OCI-LY7 (cell line): Measurements from ENCODE around the gene IFFO2. TPM values are rescaled to one million over a fixed set of nuclear protein-coding genes. Genes with fewer than 3 reads are reported as not detected.

Source experiments
- BruUV-seq: library from RNA; stranded (reverse); fragments of 400-500 nt; replicated peaks from 2 replicates; lab custom pipeline; 2021; lab: Mats Ljungman, UMichigan
- CTCF ChIA-PET: fragments of 300-600 bp; sonication (Branson Sonifier 250); formaldehyde crosslinking; loops from one replicate; lab custom pipeline; 2022; ENCODE audit warnings: antibody characterized with exemption; ENCODE audit not compliant: unreplicated experiment; lab: Charles Lee
- POLR2A ChIA-PET: fragments of 300-600 bp; sonication (Branson Sonifier 250); formaldehyde crosslinking; loops from one replicate; lab custom pipeline; 2022; ENCODE audit warnings: antibody characterized with exemption; lab: Charles Lee
- DNase-seq: peaks from one replicate; pipeline ENCODE4 v3.0.0-alpha.2; 2015; ENCODE audit warnings: low spot score
- H2AFZ ChIP-seq: fragments of 200-600 bp; sonication (generic), shearing (Covaris generic); 2 replicates; pipeline ENCODE4 v1.6.1; 2014; ENCODE audit warnings: mild to moderate bottlenecking, antibody characterized with exemption, low read length, moderate library complexity
- H3K27ac ChIP-seq: fragments of 200-600 bp; sonication (generic); 2 replicates; pipeline ENCODE4 v1.5.1; 2014; ENCODE audit warnings: mixed run types, low read depth, mild to moderate bottlenecking, moderate library complexity, low read length, inconsistent platforms; ENCODE audit not compliant: poor library complexity, severe bottlenecking
- H3K36me3 ChIP-seq: fragments of 200-600 bp; sonication (generic); 2 replicates; pipeline ENCODE4 v1.6.1; 2014; ENCODE audit warnings: mild to moderate bottlenecking, antibody characterized with exemption, low read length, moderate library complexity, mixed read lengths; ENCODE audit not compliant: insufficient read depth
- H3K4me1 ChIP-seq: fragments of 200-600 bp; sonication (generic); 2 replicates; pipeline ENCODE4 v1.5.1; 2014; ENCODE audit warnings: mild to moderate bottlenecking, low read length; ENCODE audit not compliant: insufficient read depth, poor library complexity, severe bottlenecking
- H3K4me2 ChIP-seq: fragments of 200-600 bp; sonication (generic); 2 replicates; pipeline ENCODE4 v1.6.1; 2014; ENCODE audit warnings: mild to moderate bottlenecking, low read length
- H3K4me3 ChIP-seq: fragments of 200-600 bp; sonication (generic); 2 replicates; pipeline ENCODE4 v1.5.1; 2014; ENCODE audit warnings: mild to moderate bottlenecking, low read depth, low read length; ENCODE audit not compliant: poor library complexity, severe bottlenecking
- H3K79me2 ChIP-seq: fragments of 200-600 bp; sonication (generic); 2 replicates; pipeline ENCODE4 v1.6.1; 2016; ENCODE audit warnings: low read depth, mild to moderate bottlenecking, low read length, moderate library complexity, mixed read lengths; ENCODE audit not compliant: insufficient read depth
- H3K9me2 ChIP-seq: fragments of 200-600 bp; sonication (generic); 2 replicates; pipeline ENCODE4 v1.6.1; 2016; ENCODE audit warnings: mild to moderate bottlenecking, low read length, mixed read lengths; ENCODE audit not compliant: insufficient read depth
- H3K9me3 ChIP-seq: fragments of 200-600 bp; sonication (generic); 2 replicates; pipeline ENCODE4 v1.6.1; 2014; ENCODE audit warnings: mild to moderate bottlenecking, mixed run types, low read length, mixed read lengths
- H4K20me1 ChIP-seq: fragments of 200-600 bp; sonication (generic); 2 replicates; pipeline ENCODE4 v1.6.1; 2014; ENCODE audit warnings: mild to moderate bottlenecking, antibody characterized with exemption, low read length, moderate library complexity, mixed read lengths; ENCODE audit not compliant: insufficient read depth
- CTCF ChIP-seq: fragments of 200-600 bp; sonication (generic); conservative IDR thresholded peaks from 2 replicates; pipeline ENCODE4 v1.5.1; 2014; ENCODE audit warnings: mild to moderate bottlenecking, antibody characterized with exemption, low read length, moderate library complexity, mixed read lengths
- EZH2phosphoT487 ChIP-seq: fragments of 200-600 bp; sonication (generic); IDR thresholded peaks from 2 replicates; pipeline ENCODE4 v1.6.1; 2018; ENCODE audit warnings: low read depth, borderline replicate concordance, mild to moderate bottlenecking, mixed run types, antibody characterized with exemption, low read length, moderate library complexity, mixed read lengths
- intact Hi-C: fragments of 100-400 bp; cut with micrococcal nuclease; formaldehyde crosslinking; loops from one replicate; pipeline ENCODE4 v1.10.0; 2022; ENCODE audit not compliant: unreplicated experiment
- total RNA-seq, 2 experiments: library from RNA; depleted of rRNA in 1 of 2; stranded (reverse); fragments of >200 nt in 1 of 2; shearing (Covaris generic) in 1 of 2; gene quantifications; 2 replicates each; pipeline ENCODE4 v1.2.3, GENCODE V29; 2014 to 2022

The IFFO2 gene
- total RNA-seq, 2 experiments from 2014 or later, result 0.06 to 0.44 TPM

GRCh38 chr1:18951416-18951815 is 5.1 kb downstream of the IFFO2 start:
- no TSS peak for BruUV-seq
- no peak overlapping the region for H3K27ac ChIP-seq
- 0 out of 2 replicates have a peak overlapping the region, but pooled peaks have one; percentile 50 for H2AFZ ChIP-seq
- intact Hi-C loops, result no loop called here
- no peak overlapping the region for H3K4me3 ChIP-seq
- no peaks in the 10 kb centered on the region for H3K79me2 ChIP-seq
- H3K9me2 ChIP-seq, result no peaks in the 10 kb centered on the region
- TF ChIP-seq CTCF (no peak), EZH2phosphoT487 (no peak)
- no peak overlapping the region for H3K4me2 ChIP-seq
- POLR2A ChIA-PET, result no interaction called here
- DNase-seq, result peak; percentile 10
- CTCF ChIA-PET, result no interaction called here
- no peaks in the 10 kb centered on the region for H3K9me3 ChIP-seq
- no peaks in the 10 kb centered on the region for H4K20me1 ChIP-seq
- H3K36me3 ChIP-seq, result no peaks in the 10 kb centered on the region
- H3K4me1 ChIP-seq, result peaks cover 11% of the 10 kb centered on the region

- no peak for DNase-seq
- BruUV-seq, result no TSS peak
- intact Hi-C loops, result no loop called here
- Histone ChIP-seq H3K4me3 (peak overlapping the region; percentile 10), H2AFZ (peak overlapping the region; percentile 50), H3K4me2 (peak overlapping the region; percentile 36), H4K20me1 (no peaks in the 10 kb centered on the region), H3K9me3 (no peaks in the 10 kb centered on the region), H3K36me3 (no peaks in the 10 kb centered on the region), H3K4me1 (peaks cover 10% of the 10 kb centered on the region), H3K79me2 (no peaks in the 10 kb centered on the region), H3K9me2 (no peaks in the 10 kb centered on the region), H3K27ac (no peak overlapping the region)
- ChIA-PET CTCF (no interaction called here), POLR2A (interaction anchor here (0.6 kb wide), 1 partner anchor 76 kb away, joined by 7 read pairs; no protein-coding TSS in a partner anchor)
- TF ChIP-seq CTCF (no peak), EZH2phosphoT487 (no peak)
Measured at GRCh38 chr1:18950401-18951026, 6.0 kb downstream of the IFFO2 start.

GRCh38 chr1:18949686-18950400 is 6.6 kb downstream of the IFFO2 start:
- no peaks in the 10 kb centered on the region for H3K9me2 ChIP-seq
- no peaks in the 10 kb centered on the region for H3K79me2 ChIP-seq
- CTCF ChIA-PET, result no interaction called here
- POLR2A ChIA-PET, result no interaction called here
- intact Hi-C loops, result no loop called here
- no peak overlapping the region for H3K4me3 ChIP-seq
- BruUV-seq, result no TSS peak
- H3K27ac ChIP-seq, result no peak overlapping the region
- no peaks in the 10 kb centered on the region for H3K36me3 ChIP-seq
- TF ChIP-seq EZH2phosphoT487, result no peak
- no peak for TF ChIP-seq CTCF
- no peak overlapping the region for H2AFZ ChIP-seq
- no peak for DNase-seq
- peaks cover 8% of the 10 kb centered on the region for H3K4me1 ChIP-seq
- H3K9me3 ChIP-seq, result no peaks in the 10 kb centered on the region
- H4K20me1 ChIP-seq, result no peaks in the 10 kb centered on the region
- H3K4me2 ChIP-seq, result no peak overlapping the region
